HFF-Myc (cell line): ENCODE measurements around the gene EFCAB9.

Experiments used
- DNase-seq: peaks from one replicate; pipeline ENCODE4 v3.0.0-alpha.2; 2011; ENCODE audit warnings: low read depth; ENCODE audit errors: extremely low read depth
- H3K4me3 ChIP-seq: replicated peaks from 2 replicates; pipeline ENCODE4 v1.5.1; 2011; ENCODE audit warnings: low read depth, mild to moderate bottlenecking, control low read depth, low read length
- CTCF ChIP-seq: IDR thresholded peaks from 2 replicates; pipeline ENCODE4 v1.5.1; 2012; ENCODE audit warnings: mild to moderate bottlenecking, low read depth, low read length, control low read depth; ENCODE audit errors: missing control alignments

EFCAB9 gene

GRCh38 chr5:172180936-172181335, 13.0 kb upstream of the EFCAB9 start:
- no peak overlapping the region for H3K4me3 ChIP-seq
- no peak for DNase-seq
- TF ChIP-seq CTCF, result no peak

DNA sequence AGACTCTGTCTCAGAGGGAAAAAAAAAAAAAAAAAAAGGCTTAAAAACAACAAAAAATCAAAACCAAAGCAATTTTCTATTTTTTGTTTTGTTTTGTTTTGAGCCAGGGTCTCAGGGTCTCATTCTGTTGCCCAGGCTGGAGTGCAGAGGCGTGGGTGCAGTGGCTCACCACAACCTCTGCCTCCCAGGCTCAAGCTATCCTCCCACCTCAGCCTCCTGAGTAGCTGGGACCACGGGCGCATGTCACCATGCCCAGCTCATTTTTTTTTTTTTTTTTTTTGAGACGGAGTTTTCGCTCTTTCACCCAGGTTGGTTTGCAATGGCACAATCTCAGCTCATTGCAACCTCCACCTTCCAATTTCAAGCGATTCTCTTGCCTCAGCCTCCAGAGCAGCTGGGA, 11.7 kb upstream of the EFCAB9 start:
- no peak for TF ChIP-seq CTCF
- DNase-seq, result no peak
- no peak overlapping the region for H3K4me3 ChIP-seq

DNA sequence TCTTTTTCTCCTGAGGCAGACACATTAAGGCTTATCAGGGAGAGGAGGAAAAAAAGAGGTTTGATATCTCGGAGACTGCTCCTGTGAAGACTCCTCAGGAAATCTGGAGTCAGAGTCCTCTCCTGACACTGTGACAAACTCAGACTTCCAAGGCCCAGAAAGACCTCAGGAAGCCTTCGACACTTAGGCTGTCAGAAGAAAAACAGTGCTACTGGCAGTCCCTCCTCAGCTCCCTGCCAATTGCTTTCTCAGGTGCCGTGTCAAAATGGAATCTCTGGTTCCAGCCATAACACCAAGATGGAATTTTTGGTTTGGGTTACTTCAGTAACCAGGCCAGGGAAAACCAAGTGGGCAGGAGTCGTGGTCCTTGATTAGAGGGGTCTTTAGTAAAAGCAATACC, 10.1 kb upstream of the EFCAB9 start:
- H3K4me3 ChIP-seq, result no peak overlapping the region
- no peak for DNase-seq
- no peak for TF ChIP-seq CTCF

DNA sequence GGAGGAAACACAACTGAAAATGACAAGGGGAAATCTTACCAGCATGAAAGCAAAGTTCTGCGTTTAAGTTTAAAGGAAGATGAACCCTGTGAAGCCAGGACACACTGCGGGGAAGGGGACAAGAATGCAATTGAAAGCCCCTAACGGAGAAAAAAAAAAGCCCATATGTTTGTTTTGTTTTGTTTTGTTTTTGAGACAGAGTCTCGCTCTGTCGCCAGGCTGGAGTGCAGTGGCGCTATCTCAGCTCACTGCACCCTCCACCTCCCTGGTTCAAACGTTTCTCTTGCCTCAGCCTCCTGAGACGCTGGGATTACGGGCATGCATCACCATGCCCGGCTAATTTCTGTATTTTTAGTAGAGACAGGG, 8.9 kb upstream of the EFCAB9 start:
- TF ChIP-seq CTCF, result no peak
- no peak for DNase-seq
- H3K4me3 ChIP-seq, result no peak overlapping the region

DNA sequence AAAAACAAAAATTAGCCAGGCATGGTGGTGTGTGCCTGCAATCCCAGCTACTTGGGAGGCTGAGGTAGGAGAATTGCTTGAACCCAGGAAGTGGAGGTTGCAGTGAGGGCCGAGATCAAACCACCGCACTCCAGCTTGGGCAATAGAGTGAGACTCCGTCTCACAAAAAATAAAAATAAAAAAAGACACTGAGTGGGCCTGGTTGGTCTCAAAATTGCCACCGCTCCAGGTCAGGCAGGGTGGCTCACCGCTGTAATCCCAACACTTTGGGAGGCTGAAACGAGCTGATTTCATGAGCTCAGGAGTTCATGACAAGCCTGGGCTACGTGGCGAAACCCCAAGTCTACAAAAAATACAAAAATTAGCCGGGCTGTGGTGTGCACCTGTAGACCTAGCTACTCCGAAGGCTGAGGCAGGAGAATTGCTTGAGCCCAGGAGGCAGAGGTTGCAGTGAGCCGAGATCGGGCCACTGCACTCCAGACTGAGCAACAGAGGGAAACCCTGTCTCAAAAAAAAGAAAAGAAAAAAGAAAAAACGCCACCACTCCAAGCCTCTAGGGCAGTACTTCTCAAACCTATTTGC, 7.8 kb upstream of the EFCAB9 start:
- no peak for TF ChIP-seq CTCF
- peak overlapping the region; percentile 94 for H3K4me3 ChIP-seq
- DNase-seq, result no peak

GRCh38 chr5:172187118-172188032, 6.6 kb upstream of the EFCAB9 start:
- peak overlapping the region; percentile 94 for H3K4me3 ChIP-seq
- DNase-seq, result no peak
- no peak for TF ChIP-seq CTCF
